Activated T-cell treated with anti-CD3 and anti-CD28 coated beads, Interleukin-2, amount 50 U/mL, for 48 hours (primary cell): ENCODE measurements around the gene CHRM5.
"Not testable (repeated sequence)": the region's sequence is repeated elsewhere in the genome, so short reads cannot be mapped to it uniquely, and the experiment has no call there.

Experiments
- DNase-seq, 2 experiments: peaks; one replicate each; pipeline ENCODE4 v3.0.0-alpha.2; 2020

The CHRM5 gene

DNA sequence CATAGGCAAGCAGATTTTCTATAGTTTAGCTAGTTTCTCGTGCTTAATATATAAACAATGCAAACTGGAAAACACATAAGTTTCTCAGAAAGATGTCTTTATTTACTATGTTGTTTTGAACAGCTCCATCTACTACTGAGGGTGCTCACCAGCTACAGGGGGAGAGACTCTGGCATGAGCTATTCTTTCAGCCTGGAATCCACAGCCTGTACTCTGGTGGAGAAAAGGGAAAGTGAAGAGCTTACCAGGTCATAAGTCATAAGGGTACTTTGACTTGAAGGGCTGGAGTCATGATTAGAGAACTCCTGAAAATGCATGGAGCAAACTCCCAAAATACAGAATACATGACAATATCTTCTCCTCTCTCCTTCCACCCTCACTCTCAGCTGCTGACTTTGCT lies 75.1 kb downstream of the CHRM5 start:
- no peak for DNase-seq

- no peak for DNase-seq
Measured at GRCh38 chr15:34043813-34044212, 75.5 kb downstream of the CHRM5 start.

GRCh38 chr15:34046471-34047145 lies 78.3 kb downstream of the CHRM5 start:
- no peak for DNase-seq

DNA sequence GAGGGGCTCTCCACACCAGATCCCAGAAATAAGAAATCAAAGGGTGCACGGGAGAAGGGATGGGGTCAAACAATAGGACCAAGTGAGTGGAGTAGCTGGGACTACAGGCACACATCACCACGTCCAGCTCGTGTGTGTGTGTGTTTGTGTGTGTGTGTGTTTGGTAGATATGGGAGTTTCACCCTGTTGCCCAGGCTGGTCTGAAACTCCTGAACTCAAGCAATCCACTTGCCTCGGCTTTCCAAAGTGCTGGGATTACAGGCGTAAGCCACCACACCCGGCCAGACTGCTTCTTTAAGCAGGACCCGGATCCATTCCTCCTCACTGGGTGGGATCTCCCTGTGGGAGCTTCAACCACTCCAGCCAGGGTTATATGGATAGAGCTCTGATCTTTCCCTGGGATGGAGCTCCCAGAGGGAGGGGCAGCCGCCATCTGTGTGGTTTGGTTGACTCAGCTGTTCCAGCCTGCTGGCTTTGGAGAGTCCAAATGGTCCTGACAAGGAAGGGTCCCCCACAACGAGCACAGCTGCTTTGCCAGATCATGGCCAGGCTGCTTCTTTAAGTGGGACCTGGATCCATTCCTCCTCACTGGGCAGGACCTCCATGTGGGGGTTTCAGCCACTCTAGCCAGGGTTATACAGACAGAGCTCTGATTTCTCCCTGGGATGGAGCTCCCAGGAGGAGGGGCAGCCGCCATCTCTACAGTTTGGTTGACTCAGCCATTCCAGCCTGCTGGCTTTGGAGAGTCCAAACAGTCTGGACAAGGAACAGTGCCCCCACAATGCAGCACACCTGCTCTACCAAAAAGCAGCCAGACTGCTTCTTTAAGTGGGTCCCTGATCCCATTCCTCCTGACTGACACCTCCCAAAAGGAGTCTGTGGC lies 79.8 kb downstream of the CHRM5 start:
- DNase-seq = no peak

- DNase-seq = no peak
Measured at GRCh38 chr15:34049112-34049511, 80.8 kb downstream of the CHRM5 start.

DNA sequence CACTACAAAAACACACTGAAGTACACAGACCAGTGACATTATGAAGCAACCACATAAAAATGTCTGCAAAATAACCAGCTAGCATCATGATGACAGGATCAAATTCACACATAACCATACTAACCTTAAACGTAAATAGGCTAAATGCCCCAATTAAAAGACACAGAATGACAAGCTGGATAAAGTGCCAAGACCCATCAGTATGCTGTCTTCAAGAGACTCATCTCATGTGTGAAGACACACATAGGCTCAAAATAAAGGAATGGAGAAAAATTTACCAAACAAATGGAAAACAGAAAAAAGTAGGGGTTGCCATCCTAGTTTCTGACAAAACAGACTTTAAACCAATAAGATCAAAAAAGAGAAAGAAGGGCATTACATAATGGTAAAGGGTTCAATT lies 82.1 kb downstream of the CHRM5 start:
- DNase-seq = not testable (repeated sequence)

DNA sequence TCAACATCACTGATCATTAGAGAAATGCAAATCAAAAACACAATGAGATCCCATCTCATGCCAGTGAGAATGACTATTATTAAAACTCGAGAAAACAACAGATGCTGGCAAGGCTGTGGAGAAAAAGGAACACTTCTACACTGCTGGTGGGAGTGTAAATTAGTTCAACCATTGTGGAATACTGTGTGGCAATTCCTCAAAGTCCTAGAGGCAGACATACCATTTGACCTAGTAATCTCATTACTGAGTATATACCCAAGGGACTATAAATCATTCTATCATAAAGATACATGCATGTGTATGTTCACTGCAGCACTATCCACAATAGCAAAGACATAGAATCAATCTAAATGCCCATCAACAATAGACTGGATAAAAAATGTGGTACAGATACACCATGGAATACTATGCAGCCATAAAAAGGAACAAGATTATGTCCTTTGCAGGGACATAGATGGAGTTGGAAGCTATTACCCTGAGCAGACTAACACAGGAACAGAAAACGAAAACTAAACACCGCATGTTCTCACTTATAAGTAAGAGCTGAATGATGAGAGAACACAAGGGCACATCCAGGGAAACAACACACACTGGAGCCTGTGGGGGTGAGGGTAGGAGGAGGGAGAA lies 85.9 kb downstream of the CHRM5 start:
- no peak for DNase-seq

DNA sequence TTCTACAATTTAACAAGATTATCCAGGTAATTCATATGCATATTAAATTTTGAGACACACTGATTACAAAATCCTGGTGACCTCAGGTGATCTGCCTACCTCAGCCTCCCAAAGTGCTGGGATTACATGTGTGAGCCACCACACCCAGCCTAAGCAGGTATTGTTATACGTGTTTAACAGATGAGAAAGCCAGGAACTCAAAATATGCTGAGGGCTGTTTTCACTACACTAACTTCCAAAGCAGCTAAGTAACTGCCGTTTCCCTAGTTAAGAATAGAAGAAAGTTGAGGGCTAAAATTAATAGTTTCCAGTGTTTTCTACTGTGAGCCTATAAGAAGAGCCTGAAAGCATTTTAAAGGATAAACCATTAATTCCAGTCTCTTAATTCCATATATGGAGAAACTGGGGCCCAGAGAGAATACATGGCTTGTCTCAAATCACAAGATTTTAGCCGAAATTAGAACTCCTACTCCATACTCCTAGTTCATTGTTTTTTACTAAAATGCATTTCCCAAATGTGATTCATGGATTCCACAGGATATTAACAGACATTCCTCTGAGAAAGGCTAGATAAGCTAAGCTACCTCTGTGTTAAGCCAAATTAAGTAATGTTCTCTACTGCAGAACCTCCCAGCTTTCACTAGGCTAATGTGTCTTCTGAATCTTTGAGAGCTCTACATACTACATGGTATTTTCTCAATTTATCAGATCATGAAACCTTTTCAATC lies 87.7 kb downstream of the CHRM5 start:
- DNase-seq = no peak

- DNase-seq = no peak
Measured at GRCh38 chr15:34056911-34057310, 88.6 kb downstream of the CHRM5 start.

- DNase-seq = no peak
Measured at GRCh38 chr15:34059476-34059875, 91.2 kb downstream of the CHRM5 start.

DNA sequence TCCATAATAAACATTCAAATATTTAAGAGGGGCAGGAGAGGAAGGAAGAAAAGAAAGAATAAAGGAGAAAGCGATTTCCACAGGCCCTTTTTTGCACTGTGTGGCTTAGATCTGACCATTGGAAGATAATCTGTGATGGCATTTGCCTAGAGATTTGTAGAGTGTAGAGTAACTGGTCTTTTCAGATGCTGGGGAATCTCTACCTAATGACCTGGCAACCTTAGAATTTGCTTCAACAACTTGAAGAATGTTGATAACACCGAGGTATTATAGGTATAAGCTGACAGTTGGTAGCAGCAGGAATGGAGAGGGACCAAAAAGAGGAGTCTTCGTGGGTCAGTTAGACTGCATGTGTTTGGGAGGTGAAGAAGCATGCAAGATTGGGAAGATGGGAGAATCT lies 91.6 kb downstream of the CHRM5 start:
- DNase-seq = no peak

- DNase-seq = no peak
Measured at GRCh38 chr15:34064438-34064837, 96.1 kb downstream of the CHRM5 start.

GRCh38 chr15:34065261-34065660 lies 97.0 kb downstream of the CHRM5 start:
- DNase-seq = no peak

DNA sequence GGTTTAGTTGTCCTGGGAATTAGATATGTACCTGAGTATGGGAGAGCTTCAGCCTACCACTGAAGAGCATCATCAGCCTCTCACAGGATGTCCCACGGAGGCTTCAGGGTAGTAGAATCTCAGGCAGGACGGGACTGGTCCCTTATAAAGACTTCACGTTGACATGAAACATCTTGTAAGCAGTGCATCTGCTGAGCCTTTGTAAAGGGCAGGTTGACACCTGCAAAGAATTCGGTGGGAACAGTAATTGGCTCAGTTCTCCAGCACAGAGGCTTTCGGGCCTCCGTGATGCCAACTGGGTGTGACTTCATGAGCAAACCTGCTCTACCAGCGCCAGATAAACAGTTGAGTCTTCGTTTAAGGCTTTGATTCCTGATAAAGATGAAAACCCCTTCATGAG lies 97.6 kb downstream of the CHRM5 start:
- DNase-seq = no peak

DNA sequence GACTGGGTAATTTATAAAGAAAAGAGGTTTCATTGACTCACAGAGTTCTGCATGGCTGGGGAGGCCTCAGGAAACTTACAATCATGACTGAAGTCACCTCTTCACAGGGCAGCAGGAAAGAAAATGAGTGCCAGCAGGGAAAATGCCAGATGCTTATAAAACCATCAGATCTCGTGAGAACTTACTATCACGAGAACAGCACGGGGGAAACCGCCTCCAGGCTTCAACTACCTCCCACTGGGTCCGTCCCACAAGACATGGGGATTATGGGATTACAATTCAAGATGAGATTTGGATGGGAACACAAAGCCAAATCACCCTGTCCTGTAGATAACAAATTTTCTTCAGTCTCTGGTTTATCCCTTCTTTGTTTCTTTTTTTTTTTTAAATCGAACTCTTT lies 101.7 kb downstream of the CHRM5 start:
- no peak for DNase-seq

DNA sequence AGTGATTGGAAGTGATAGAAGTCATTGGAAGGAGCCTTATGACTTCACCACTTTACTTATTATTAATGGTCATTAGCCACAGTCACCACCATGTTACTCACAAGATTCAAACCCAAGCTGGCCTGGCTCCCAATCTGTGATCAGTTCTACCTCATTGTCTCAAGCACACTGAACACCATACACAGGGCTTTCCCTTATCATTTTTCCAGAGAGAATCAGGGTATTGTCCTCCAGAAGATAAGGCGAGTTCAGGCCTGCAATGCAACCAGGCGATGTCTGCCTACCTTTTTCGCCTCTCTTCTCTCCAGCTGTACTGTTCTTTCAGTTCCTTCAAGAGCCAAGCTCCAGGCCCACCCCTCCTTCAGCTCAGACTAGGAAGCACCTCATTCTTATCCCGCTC lies 108.5 kb downstream of the CHRM5 start:
- DNase-seq = no peak

DNA sequence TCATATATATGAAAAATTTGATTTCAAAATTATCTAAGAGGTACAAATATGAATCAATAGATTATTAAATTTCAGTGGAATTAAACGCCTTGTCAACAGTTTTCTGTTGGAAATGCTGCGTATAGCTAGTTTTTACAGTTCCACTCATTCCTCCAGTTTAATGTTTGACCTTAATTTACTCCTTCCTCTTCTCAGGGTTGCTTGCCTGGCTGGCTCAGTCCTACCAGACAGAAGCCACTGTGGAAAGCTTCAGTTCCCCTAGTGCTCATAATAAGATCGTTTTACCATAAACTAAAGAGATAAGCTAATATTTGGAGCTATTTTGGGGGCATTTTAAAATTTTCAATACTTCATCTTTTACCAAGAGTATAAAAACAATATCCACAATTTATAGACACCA lies 110.6 kb downstream of the CHRM5 start:
- no peak for DNase-seq

DNA sequence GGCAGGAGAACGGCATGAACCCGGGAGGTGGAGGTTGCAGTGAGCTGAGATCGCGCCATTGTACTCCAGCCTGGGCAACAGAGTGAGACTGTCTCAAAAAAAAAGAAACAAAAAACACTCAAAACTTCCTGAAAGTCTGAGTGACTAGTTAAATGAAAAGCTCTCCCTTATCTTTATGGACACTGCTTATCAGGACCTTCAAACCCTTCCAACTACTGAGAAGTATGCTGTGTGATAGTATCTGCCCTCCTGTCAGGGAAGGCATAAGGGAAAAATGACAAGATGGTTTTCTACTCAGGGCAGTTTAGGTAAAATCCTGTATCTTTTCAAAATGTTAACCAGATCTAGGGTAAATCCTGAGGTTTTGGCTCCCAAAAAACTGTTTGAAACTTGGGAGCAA lies 111.6 kb downstream of the CHRM5 start:
- DNase-seq = no peak

GRCh38 chr15:34084086-34084485 lies 115.8 kb downstream of the CHRM5 start:
- DNase-seq = no peak

DNA sequence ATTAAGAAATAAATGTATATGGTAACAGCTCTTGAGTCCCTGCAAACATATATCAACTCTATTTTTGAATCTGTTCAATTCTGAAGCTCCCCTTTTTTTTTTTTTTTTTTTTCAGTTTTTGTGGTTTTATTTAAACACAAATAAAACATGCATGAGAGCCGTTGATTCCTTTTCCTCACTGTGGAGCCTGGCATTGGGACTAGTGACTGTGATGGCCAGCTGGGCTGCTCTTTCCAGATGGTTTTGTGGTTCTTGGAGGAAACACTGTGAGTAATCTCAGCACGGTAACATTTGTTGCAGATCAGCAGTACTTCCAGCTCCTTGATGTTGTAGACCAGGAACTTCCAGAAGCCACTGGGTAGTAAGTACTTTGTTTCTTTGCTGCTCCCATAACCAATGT lies 117.4 kb downstream of the CHRM5 start:
- no peak for DNase-seq

- DNase-seq = no peak
Measured at GRCh38 chr15:34099914-34100313, 131.6 kb downstream of the CHRM5 start.

DNA sequence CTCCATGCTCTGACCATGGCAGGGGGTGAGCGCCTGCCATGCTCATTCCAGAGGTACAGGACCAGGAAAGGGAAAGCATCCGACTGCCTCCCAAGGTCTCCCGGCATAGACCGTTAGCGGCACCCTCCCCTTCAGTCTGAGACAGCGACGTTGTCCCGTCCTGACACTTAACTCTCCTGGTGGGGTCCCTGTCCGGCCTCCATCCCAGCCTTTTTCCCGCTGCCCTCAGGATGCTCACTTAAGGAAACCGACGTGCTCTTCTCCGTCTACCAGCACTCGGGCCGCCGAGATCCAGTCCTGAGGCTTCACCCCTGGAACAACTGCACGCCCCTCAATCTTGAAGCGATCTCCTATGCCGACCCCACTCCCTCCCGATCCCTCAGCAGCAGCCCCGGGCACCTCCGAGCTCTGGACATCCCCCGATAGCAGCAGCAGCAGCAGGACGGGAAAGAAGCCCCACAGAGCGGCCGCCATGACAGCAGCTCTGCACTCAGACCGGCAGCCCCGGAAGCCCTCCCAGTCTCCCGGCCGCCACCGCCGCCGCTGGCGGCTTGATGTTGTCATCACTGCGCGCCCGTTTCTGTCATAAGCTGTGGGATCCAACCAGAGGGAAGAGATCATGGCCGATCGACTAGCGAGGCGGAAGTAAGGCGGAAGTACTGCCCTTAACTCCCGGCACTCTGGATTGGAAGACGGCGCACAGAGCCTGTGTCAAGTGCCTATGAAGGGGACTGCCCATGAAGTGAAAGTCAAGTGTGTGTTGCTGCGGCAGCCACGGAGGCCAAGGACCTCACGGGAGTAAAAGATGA lies 133.3 kb downstream of the CHRM5 start, which contains the start of the genes EMC7 and PGBD4:
TSS of gene EMC7 (minus strand) at position 497 of the 809 bp plus-strand sequence. CDS start at position 474, 23 bp downstream.
TSS of gene PGBD4 (plus strand) at position 718 of the 809 bp plus-strand sequence. CDS start 449 bp downstream, outside the sequence.
- peak; percentile 99 for DNase-seq
